HG02571 (cell line): ENCODE results near the gene BOLA1.
"Not testable (repeated sequence)": the region's sequence is repeated elsewhere in the genome, so short reads cannot be mapped to it uniquely, and the experiment has no call there.

Source experiments
- ATAC-seq: cut with Tn5 transposase; IDR thresholded peaks from one replicate; pipeline ENCODE4 v1.9.1; 2021; ENCODE audit warnings: mild to moderate bottlenecking, moderate library complexity; ENCODE audit not compliant: unreplicated experiment

Gene BOLA1

DNA sequence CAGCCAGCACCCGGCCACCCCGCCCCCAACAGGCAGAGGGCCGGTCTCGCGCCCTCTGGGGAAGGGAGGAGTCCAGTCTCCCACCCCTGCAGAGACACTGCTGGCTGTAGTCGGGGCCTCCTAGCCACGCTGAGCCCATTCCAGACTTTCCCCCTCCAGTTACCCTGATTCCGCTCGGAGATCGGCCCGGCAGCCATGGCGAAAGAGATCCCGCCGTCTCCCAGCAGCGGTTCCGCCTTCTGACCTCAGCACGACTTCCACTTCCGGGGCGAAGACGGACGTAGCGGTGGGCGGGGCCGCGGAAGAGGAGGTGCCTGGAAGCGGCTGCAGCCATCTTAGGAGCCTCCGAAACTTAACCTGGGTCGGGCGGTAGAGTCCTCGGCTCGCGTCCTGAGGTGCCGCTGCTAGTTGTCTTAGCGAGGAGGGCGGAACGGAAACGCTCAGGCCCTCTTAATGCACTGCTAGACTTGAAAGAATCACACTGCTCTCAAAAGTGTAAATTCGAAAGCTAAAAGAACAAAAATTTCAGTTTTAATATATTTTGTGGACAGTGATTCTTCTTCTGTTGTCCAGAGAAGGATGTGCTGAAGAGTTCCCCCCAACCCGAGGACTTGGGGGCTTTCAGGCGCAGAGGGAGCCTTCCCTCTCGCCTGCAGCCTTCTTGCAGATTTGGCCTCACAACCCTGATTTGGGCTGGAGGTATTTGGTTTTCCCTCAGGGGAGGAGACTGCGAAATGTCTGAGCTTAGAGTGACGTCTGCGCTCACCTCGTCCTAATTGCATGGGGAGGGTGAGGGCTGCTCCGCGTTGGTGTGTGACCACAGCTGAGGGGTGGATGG lies 28.4 kb downstream of the BOLA1 start, which contains the start of gene SF3B4:
Gene SF3B4, minus strand, starts transcription at position 241 of the 838 bp plus-strand sequence. Its CDS starts 44 bp downstream, at position 197.
- peak; percentile 95 for ATAC-seq

DNA sequence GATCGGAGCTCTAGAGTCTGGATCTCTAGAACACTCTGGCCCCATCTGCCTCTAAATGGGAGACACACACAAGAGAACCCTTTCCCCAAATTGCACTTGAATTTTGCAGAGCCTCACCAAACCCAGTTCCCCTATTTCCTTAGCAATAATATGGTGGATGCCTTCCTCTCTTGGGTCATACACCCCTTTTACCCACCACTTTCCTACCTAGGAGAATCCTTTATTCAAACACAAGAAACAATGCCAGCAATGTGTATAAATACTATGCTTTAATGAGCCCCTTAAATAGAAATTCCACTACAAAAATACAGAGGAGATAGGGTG lies 29.0 kb downstream of the BOLA1 start:
- no peak for ATAC-seq

DNA sequence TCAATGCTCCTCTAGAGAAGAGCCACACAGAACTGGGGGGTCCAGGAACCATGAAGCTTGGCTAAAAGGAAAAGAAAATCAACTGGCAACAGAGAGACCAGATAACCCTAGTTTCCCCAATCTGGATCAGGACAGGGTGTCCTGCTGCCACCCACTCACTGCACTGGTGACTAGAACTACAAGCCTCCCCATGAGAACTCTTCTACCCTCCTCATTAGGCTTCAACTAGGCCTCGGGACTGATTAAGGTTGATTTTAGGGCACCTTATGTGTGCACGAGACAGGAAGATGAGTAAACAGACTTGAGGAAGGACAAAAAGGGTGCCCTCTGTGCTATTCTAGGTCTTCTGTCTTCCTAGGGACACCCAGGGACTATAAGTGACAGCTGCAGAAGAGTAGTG lies 30.5 kb downstream of the BOLA1 start:
- no peak for ATAC-seq

GRCh38 chr1:149931212-149931790 lies 31.9 kb downstream of the BOLA1 start:
- ATAC-seq: no peak

- no peak for ATAC-seq
Measured at GRCh38 chr1:149932474-149932873, 33.1 kb downstream of the BOLA1 start.

DNA sequence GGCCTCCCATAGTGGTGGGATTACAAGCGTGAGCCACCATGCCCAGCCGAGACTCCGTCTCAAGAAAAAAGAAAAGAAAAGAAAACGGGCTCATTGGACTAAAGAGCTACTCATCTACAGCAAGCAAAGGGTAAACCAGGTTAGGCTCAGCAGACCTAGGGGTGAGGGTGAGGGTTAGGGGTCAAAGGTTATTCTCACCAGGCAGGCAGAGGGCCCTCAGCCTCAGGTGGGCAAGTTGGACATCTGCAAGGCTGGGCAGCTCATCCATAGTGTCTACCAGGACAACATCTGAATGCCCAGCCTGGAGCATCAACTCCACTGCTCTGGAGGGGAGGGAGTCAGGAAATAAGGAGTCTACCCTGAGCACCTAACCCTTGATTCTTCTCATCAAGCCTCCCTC lies 33.8 kb downstream of the BOLA1 start:
- no peak for ATAC-seq

DNA sequence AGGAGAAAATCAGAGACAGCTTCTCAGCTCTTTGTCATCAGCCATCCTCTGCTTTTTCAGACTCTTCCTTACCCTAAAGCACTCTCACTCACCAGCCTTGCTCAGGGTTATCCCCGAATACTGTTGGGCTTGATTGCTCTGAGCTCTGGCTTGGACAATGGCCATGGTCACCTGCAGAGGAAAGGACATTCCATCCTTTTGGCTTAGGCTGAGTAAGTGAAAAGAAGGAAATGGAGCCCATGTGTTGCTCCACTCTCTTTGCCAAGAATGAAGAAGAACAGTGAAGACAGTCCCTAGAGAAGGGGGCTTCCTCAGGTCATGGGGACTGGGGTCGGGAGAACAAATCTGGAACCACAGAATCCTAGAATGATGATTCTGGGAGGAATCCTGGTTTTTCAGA lies 35.0 kb downstream of the BOLA1 start:
- no peak for ATAC-seq

GRCh38 chr1:149936170-149936991 lies 37.0 kb downstream of the BOLA1 start, which contains the start of gene MTMR11:
TSS of gene MTMR11 (minus strand) at chr1:149936879. CDS start at chr1:149936647, 232 bp downstream.
- no peak for ATAC-seq

DNA sequence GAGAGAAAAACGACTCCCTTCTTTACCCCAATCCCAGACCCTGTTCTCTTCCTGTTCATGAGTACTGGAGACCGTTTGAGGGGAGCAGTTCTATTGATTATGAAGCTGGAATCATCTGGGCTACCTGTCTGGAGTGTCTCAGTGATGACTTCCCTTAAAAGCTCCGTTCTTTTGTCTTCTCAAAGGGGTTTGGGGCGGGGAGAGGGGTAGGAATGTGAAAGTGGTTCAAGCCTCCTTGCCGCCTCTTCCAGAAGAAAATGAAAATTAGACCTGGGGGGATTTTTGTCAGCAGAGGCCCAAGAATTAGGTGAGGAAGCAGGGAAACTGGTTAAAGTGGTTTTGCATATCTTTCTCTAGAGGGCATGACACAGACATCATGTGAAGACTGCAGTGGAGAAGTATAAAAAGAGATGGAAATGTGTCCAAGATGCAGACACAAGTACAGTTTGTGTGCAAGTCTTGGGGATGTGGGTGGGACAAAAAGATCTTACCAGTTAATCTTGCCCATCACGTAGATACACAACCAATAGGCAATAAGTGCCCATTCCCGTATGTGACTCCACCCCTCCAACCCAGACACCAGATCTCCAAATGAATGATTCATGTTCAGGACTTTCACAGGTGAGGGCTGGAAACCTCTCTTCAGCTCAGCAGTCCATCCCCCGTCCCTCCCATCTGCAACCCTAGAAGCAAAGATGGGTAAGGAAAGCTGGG lies 37.8 kb downstream of the BOLA1 start:
- no peak for ATAC-seq

DNA sequence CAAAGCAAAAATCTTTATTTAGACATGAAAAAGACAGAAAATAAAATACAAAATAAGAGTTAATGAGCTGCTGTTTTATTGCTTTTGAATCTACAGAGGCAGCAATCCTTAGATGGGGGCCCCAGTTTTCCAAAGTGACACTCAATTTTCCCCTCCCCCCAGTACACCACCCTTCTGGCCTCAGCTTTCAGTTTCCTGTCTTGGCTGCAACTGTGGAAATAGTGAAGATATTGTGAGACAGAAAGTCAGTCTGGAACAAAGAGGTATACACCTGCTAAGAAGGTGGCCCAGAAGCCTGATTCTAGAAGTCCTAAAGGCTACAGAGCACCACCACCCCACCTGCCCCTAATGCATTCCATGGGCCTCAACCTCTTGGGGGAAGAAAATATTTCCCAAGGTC lies 38.4 kb downstream of the BOLA1 start:
- ATAC-seq: no peak

DNA sequence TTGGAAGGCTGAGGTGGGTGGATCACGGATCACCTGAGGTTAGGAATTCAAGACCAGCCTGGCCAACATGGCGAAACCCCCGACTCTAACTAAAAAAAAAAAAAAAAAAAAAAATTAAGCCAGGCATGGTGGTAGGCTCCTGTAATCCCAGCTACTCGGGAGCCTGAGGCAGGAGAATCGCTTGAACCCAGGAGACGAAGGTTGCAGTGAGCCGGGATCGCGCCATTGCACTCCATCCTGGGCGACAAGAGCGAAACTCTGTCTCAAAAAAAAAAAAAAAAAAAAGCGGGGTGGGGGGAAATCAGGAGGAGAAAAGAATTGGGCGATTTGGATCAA lies 39.3 kb downstream of the BOLA1 start:
- not testable (repeated sequence) for ATAC-seq

DNA sequence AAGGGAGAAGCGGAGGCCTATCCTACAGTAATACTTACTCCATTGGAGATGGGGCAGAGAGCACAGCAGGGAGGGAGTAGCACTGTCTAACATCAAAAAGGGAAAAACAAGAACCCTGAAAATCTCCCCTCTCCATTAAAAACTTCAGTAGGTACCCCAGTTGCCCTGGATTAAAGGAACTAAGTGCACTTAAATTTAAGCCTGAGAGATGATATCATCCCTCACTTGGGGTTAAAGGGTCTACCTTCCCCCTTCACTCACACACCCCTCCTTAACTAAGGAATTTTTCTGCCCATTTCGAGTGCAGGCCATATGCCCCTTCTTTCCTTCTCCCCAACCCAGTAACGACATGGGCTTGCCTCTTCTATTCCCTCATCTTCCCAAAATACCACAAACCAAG lies 41.1 kb downstream of the BOLA1 start:
- no peak for ATAC-seq

- no peak for ATAC-seq
Measured at GRCh38 chr1:149942207-149942606, 42.8 kb downstream of the BOLA1 start.

DNA sequence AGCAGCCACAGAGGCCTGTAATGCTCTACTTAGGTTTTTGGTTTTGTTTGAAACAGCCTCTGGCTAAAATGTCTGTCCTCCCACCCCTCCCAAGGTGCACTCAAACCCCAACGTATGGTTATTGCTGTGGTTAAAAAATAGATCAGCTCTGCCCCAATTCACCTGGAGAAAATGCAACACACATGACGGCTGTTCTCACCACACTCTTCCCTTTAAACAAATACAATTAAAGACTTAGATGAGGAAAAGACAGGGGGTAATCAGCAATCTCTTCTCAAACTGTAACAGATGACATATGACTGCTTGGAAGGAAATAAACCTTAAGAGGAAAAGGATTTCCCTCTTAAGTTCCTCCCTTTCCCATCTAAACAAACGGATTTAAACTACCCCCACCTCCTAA lies 43.5 kb downstream of the BOLA1 start:
- ATAC-seq: no peak

DNA sequence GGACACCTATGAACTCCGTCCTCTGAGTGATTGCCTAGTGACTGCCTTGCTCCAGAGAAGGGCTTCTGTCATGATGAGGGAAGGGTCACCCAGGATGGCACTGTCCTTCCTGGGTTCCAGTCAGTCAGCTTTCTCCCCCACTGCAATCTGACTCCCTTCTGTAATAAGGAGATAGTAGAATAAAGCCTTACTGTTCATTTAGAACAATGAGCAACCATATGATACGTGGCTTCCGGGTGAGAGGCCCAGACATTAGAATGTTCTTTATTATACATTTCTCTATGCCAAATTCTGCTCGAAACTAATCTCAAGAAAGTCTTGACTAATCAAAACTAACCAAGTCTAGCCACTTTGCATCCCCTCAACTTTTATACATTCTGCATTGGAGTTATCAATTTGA lies 45.8 kb downstream of the BOLA1 start:
- no peak for ATAC-seq

GRCh38 chr1:149949911-149950310 lies 50.5 kb downstream of the BOLA1 start:
- no peak for ATAC-seq
